ENCODE results near the gene MROH2B.
"Not testable (repeated sequence)": the region's sequence is repeated elsewhere in the genome, so short reads cannot be mapped to it uniquely, and the experiment has no call there.

MROH2B gene

GRCh38 chr5:41022600-41022999, 48.5 kb downstream of the MROH2B start:
- DNase-seq (ENCODE audit: low read depth in 2 of 2): not testable (repeated sequence)

- DNase-seq (ENCODE audit: low read depth in 2 of 2): no peak
Measured at GRCh38 chr5:41012318-41012717, 58.8 kb downstream of the MROH2B start.

- DNase-seq (ENCODE audit: low read depth in 2 of 2): no peak
Measured at GRCh38 chr5:41010572-41010971, 60.6 kb downstream of the MROH2B start.

- no peak for DNase-seq (ENCODE audit: low read depth in 2 of 2)
Measured at GRCh38 chr5:41009232-41009631, 61.9 kb downstream of the MROH2B start.

- DNase-seq (ENCODE audit: low read depth in 2 of 2): no peak
Measured at GRCh38 chr5:41004931-41005330, 66.2 kb downstream of the MROH2B start.

GRCh38 chr5:41003670-41004376, 67.3 kb downstream of the MROH2B start:
- no peak for DNase-seq (ENCODE audit: low read depth in 2 of 2)

- no peak for DNase-seq (ENCODE audit: low read depth in 2 of 2)
Measured at GRCh38 chr5:40999966-41000365, 71.2 kb downstream of the MROH2B start.

- DNase-seq (ENCODE audit: low read depth in 2 of 2): no peak
Measured at GRCh38 chr5:40999142-40999541, 72.0 kb downstream of the MROH2B start.

GRCh38 chr5:40995801-40996586, 75.1 kb downstream of the MROH2B start:
- DNase-seq (ENCODE audit: low read depth in 2 of 2): no peak

GRCh38 chr5:40991981-40992559, 79.1 kb downstream of the MROH2B start:
- DNase-seq (ENCODE audit: low read depth in 2 of 2): no peak

GRCh38 chr5:40991168-40991980, 79.8 kb downstream of the MROH2B start:
- no peak for DNase-seq (ENCODE audit: low read depth in 2 of 2)

- DNase-seq (ENCODE audit: low read depth in 2 of 2): no peak
Measured at GRCh38 chr5:40988746-40989510, 82.2 kb downstream of the MROH2B start.

- DNase-seq (ENCODE audit: low read depth in 2 of 2): no peak
Measured at GRCh38 chr5:40987349-40987748, 83.8 kb downstream of the MROH2B start.

GRCh38 chr5:40986666-40987065, 84.5 kb downstream of the MROH2B start:
- no peak for DNase-seq (ENCODE audit: low read depth in 2 of 2)

GRCh38 chr5:40985501-40985900, 85.6 kb downstream of the MROH2B start:
- DNase-seq (ENCODE audit: low read depth in 2 of 2): no peak

GRCh38 chr5:40984884-40985283, 86.3 kb downstream of the MROH2B start:
- no peak for DNase-seq (ENCODE audit: low read depth in 2 of 2)

- DNase-seq (ENCODE audit: low read depth in 2 of 2): no peak
Measured at GRCh38 chr5:40983781-40984180, 87.4 kb downstream of the MROH2B start.

GRCh38 chr5:40981420-40981819, 89.7 kb downstream of the MROH2B start:
- DNase-seq (ENCODE audit: low read depth in 2 of 2): no peak

- DNase-seq (ENCODE audit: low read depth in 2 of 2): no peak
Measured at GRCh38 chr5:40976836-40977235, 94.3 kb downstream of the MROH2B start.

GRCh38 chr5:40976041-40976440, 95.1 kb downstream of the MROH2B start:
- DNase-seq (ENCODE audit: low read depth in 2 of 2): no peak

GRCh38 chr5:40973364-40974004, 97.7 kb downstream of the MROH2B start:
- no peak for DNase-seq (ENCODE audit: low read depth in 2 of 2)

Measured in stimulated activated CD4-positive, alpha-beta T cell treated with anti-CD3 and anti-CD28 coated beads, Interleukin-12 subunit alpha, Interleukin-12 subunit beta, amount 100 ng/mL, for 24 hours (primary cell).